SK-N-SH (cell line): ENCODE data around the gene KIF3C. TPM values are rescaled to one million over a fixed set of nuclear protein-coding genes. Genes with fewer than 3 reads are reported as not detected.

Experiments used
- CTCF ChIA-PET: fragments of 300-600, 350-600 bp; formaldehyde crosslinking; extraction: SDS; loops from one replicate; lab custom pipeline; 2021; lab: Yijun Ruan, JAX
- POLR2A ChIA-PET: fragments of 350-600 bp; sonication (Branson Sonifier 250); formaldehyde crosslinking; extraction: SDS; loops from one replicate; lab custom pipeline; 2020; ENCODE audit warnings: antibody characterized with exemption, inconsistent platforms; lab: Yijun Ruan, JAX
- DNase-seq: peaks from one replicate; pipeline ENCODE4 v3.0.0; 2012
- H2AFZ ChIP-seq: fragments of 200-600 bp; sonication (generic); 2 replicates; pipeline ENCODE4 v1.8.1; 2016; ENCODE audit warnings: antibody characterized with exemption, mild to moderate bottlenecking, low read depth
- H3F3A ChIP-seq: fragments of 200-600 bp; sonication (generic); replicated peaks from 2 replicates; pipeline ENCODE3; 2016; ENCODE audit warnings: antibody characterized with exemption, mild to moderate bottlenecking; ENCODE audit not compliant: insufficient read depth
- H3K27ac ChIP-seq, 2 experiments: fragments of 200-500 bp in 1 of 2; fragments of 200-600 bp in 1 of 2; sonication (Bioruptor generic) in 1 of 2; sonication (generic), shearing (Covaris generic) in 1 of 2; 2 replicates each; pipeline versions ENCODE4 v1.5.1 to v1.6.1; 2014 to 2016; ENCODE audit warnings: low read depth in 2 of 2, inconsistent platforms in 1 of 2, low read length in 1 of 2, mild to moderate bottlenecking in 1 of 2, mixed read lengths in 1 of 2
- H3K27me3 ChIP-seq: fragments of 200-600 bp; sonication (generic), shearing (Covaris generic); 2 replicates; pipeline ENCODE4 v1.6.1; 2016; ENCODE audit warnings: mixed run types; ENCODE audit not compliant: insufficient read depth
- H3K36me3 ChIP-seq, 2 experiments: fragments of 200-500 bp in 1 of 2; fragments of 200-600 bp in 1 of 2; sonication (Bioruptor generic) in 1 of 2; sonication (generic) in 1 of 2; replicated peaks in 1 of 2; 2 replicates each; pipeline versions ENCODE3 to v1.5.1; 2014 to 2016; ENCODE audit warnings: low read length in 1 of 2, mild to moderate bottlenecking in 1 of 2; ENCODE audit not compliant: insufficient read depth in 2 of 2, control insufficient read depth in 1 of 2
- H3K4me1 ChIP-seq, 2 experiments: fragments of 200-500 bp in 1 of 2; fragments of 200-600 bp in 1 of 2; sonication (Bioruptor generic) in 1 of 2; sonication (generic), shearing (Covaris generic) in 1 of 2; 2 replicates each; pipeline versions ENCODE4 v1.5.1 to v1.6.1; 2014 to 2016; ENCODE audit warnings: low read depth in 1 of 2, low read length in 1 of 2, mixed run types in 1 of 2; ENCODE audit not compliant: insufficient read depth in 2 of 2, control insufficient read depth in 1 of 2
- H3K4me2 ChIP-seq: fragments of 200-600 bp; sonication (generic), shearing (Covaris generic); 2 replicates; pipeline ENCODE4 v1.6.1; 2017; ENCODE audit warnings: mixed run types
- H3K4me3 ChIP-seq, 2 experiments: fragments of 200-500 bp in 1 of 2; fragments of 200-600 bp in 1 of 2; sonication (Bioruptor generic) in 1 of 2; sonication (generic), shearing (Covaris generic) in 1 of 2; 2 replicates each; pipeline versions ENCODE4 v1.5.1 to v1.8.1; 2014 to 2016; ENCODE audit warnings: low read depth in 2 of 2, inconsistent platforms in 1 of 2, low read length in 1 of 2, mild to moderate bottlenecking in 1 of 2, mixed read lengths in 1 of 2, moderate library complexity in 1 of 2
- H3K79me2 ChIP-seq: fragments of 200-600 bp; sonication (generic); 2 replicates; pipeline ENCODE4 v1.8.1; 2017; ENCODE audit warnings: mild to moderate bottlenecking; ENCODE audit not compliant: insufficient read depth
- H3K9ac ChIP-seq: fragments of 200-600 bp; sonication (generic); 2 replicates; pipeline ENCODE4 v1.6.1; 2017; ENCODE audit warnings: mixed run types
- H3K9me2 ChIP-seq: fragments of 200-600 bp; sonication (generic); 2 replicates; pipeline ENCODE4 v1.6.1; 2017; ENCODE audit warnings: mixed run types
- H3K9me3 ChIP-seq: fragments of 200-600 bp; sonication (generic); 2 replicates; pipeline ENCODE4 v1.6.1; 2017; ENCODE audit warnings: mixed run types, mild to moderate bottlenecking, moderate library complexity
- H4K20me1 ChIP-seq: fragments of 200-600 bp; sonication (generic); 2 replicates; pipeline ENCODE4 v1.6.1; 2017; ENCODE audit warnings: mild to moderate bottlenecking, mixed run types; ENCODE audit not compliant: insufficient read depth
- ELF1 ChIP-seq: IDR thresholded peaks from 2 replicates; pipeline ENCODE4 v1.4.0; 2012
- EP300 ChIP-seq, 2 experiments: IDR thresholded peaks; 2 replicates each; pipeline versions ENCODE4 v1.4.0 to v1.6.1; 2012; ENCODE audit warnings: borderline replicate concordance in 1 of 2, low read depth in 1 of 2, low read length in 1 of 2
- FOSL2 ChIP-seq: IDR thresholded peaks from 2 replicates; pipeline ENCODE4 v1.4.0; 2012; ENCODE audit warnings: low read depth, mild to moderate bottlenecking, moderate library complexity, borderline replicate concordance
- JUND ChIP-seq: IDR thresholded peaks from 2 replicates; pipeline ENCODE4 v1.4.0; 2012
- MEF2A ChIP-seq: IDR thresholded peaks from 2 replicates; pipeline ENCODE4 v1.4.0; 2012; ENCODE audit warnings: low read depth, borderline replicate concordance
- NFIC ChIP-seq: IDR thresholded peaks from 2 replicates; pipeline ENCODE4 v1.4.0; 2012; ENCODE audit warnings: borderline replicate concordance
- PBX3 ChIP-seq: IDR thresholded peaks from 2 replicates; pipeline ENCODE4; 2012
- POLR2AphosphoS5 ChIP-seq: IDR thresholded peaks from 2 replicates; pipeline ENCODE4 v1.6.1; 2012; ENCODE audit warnings: low read depth, low read length
- REST ChIP-seq: IDR thresholded peaks from 2 replicates; pipeline ENCODE4 v1.6.1; 2012; ENCODE audit warnings: mild to moderate bottlenecking, low read depth, low read length, moderate library complexity
- SIN3A ChIP-seq: IDR thresholded peaks from 2 replicates; pipeline ENCODE4 v1.6.1; 2012; ENCODE audit warnings: low read depth, mild to moderate bottlenecking, low read length, moderate library complexity, borderline replicate concordance
- SMC3 ChIP-seq: IDR thresholded peaks from 2 replicates; pipeline ENCODE4 v1.6.1; 2012; ENCODE audit warnings: low read depth, low read length, improper control_type of control experiment
- TEAD4 ChIP-seq: IDR thresholded peaks from 2 replicates; pipeline ENCODE4 v1.4.0; 2012; ENCODE audit warnings: mild to moderate bottlenecking, borderline replicate concordance; ENCODE audit not compliant: insufficient read depth
- WGBS: methylation state at CpG from one replicate; pipeline ENCODE4 v1.1.6; 2017; ENCODE audit warnings: low lambda C conversion rate; 5-methylcytosine and 5-hydroxymethylcytosine counted together
- polyA plus RNA-seq, 3 experiments: library from polyadenylated mRNA; depleted of rRNA; stranded (reverse); fragments of >200 nt; gene quantifications; 2 replicates each; pipeline ENCODE4 v1.2.3, GENCODE V29; 2012
- TF ChIP-seq, protein P1 (sequence below): IDR thresholded peaks from 2 replicates; pipeline ENCODE4 v1.4.0; 2012; ENCODE audit warnings: low read depth, borderline replicate concordance
- TF ChIP-seq, protein P2 (sequence below): fragments of 150-350 bp; IDR thresholded peaks from 2 replicates; pipeline ENCODE4 v1.6.1; 2016; ENCODE audit warnings: mild to moderate bottlenecking, low read depth, low read length
- TF ChIP-seq, protein P3 (sequence below): IDR thresholded peaks from 2 replicates; pipeline ENCODE4 v1.4.0; 2012; ENCODE audit warnings: low read depth

Gene KIF3C
- polyA plus RNA-seq, 1 of the 3 experiments (the other 2 are of a cell fraction), result 29.5 TPM

GRCh38 chr2:25899404-25899970, 82.8 kb downstream of the KIF3C start:
- Histone ChIP-seq H3K9me2 (no peaks in the 10 kb centered on the region), H3K4me1 (peaks cover 0 to 4% of the 10 kb centered on the region in 2 experiments; a peak in 1 of 4 replicates), H3K9ac (no peak overlapping the region), H3K4me2 (no peak overlapping the region), H3K27ac (no peak overlapping the region), H4K20me1 (no peaks in the 10 kb centered on the region), H3K27me3 (no peaks in the 10 kb centered on the region), H3K79me2 (no peaks in the 10 kb centered on the region), H3K4me3 (no peak overlapping the region), H3K36me3 (no peaks in the 10 kb centered on the region), H2AFZ (no peak overlapping the region), H3K9me3 (no peaks in the 10 kb centered on the region), H3F3A (no peaks in the 10 kb centered on the region)
- whole genome bisulfite sequencing, result 86% methylated on average over 11 of the region's 11 CpGs
- ChIA-PET CTCF (no interaction called here), POLR2A (interaction anchor here (1.5 kb wide), 1 partner anchor 21 kb away, joined by 5 read pairs; the partner anchor contains the start of gene ASXL2)
- no peak for DNase-seq
- TF ChIP-seq REST (no peak), JUND (no peak), PBX3 (no peak), ELF1 (no peak), POLR2AphosphoS5 (no peak), SMC3 (no peak), SIN3A (no peak), MEF2A (no peak), FOSL2 (no peak), EP300 (IDR thresholded peaks at IDR 0.05; ENCODE audit: borderline replicate concordance in 1 of 2, low read depth in 1 of 2, low read length in 1 of 2) (no peak), TEAD4 (no peak), NFIC (no peak)
- TF ChIP-seq, protein P1, sequence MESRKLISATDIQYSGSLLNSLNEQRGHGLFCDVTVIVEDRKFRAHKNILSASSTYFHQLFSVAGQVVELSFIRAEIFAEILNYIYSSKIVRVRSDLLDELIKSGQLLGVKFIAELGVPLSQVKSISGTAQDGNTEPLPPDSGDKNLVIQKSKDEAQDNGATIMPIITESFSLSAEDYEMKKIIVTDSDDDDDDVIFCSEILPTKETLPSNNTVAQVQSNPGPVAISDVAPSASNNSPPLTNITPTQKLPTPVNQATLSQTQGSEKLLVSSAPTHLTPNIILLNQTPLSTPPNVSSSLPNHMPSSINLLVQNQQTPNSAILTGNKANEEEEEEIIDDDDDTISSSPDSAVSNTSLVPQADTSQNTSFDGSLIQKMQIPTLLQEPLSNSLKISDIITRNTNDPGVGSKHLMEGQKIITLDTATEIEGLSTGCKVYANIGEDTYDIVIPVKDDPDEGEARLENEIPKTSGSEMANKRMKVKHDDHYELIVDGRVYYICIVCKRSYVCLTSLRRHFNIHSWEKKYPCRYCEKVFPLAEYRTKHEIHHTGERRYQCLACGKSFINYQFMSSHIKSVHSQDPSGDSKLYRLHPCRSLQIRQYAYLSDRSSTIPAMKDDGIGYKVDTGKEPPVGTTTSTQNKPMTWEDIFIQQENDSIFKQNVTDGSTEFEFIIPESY, result no peak
- TF ChIP-seq, protein P2, sequence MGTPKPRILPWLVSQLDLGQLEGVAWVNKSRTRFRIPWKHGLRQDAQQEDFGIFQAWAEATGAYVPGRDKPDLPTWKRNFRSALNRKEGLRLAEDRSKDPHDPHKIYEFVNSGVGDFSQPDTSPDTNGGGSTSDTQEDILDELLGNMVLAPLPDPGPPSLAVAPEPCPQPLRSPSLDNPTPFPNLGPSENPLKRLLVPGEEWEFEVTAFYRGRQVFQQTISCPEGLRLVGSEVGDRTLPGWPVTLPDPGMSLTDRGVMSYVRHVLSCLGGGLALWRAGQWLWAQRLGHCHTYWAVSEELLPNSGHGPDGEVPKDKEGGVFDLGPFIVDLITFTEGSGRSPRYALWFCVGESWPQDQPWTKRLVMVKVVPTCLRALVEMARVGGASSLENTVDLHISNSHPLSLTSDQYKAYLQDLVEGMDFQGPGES, result no peak
- TF ChIP-seq, protein P3, sequence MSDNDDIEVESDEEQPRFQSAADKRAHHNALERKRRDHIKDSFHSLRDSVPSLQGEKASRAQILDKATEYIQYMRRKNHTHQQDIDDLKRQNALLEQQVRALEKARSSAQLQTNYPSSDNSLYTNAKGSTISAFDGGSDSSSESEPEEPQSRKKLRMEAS, result no peak
- TF ChIP-seq, all 33 proteins: peak for 0
